GM19467 (cell line): ENCODE data around the gene PPP6R3.

Experiments
- ATAC-seq: cut with Tn5 transposase; IDR thresholded peaks from one replicate; pipeline ENCODE4 v1.9.1; 2021; ENCODE audit warnings: mild to moderate bottlenecking, moderate library complexity; ENCODE audit not compliant: unreplicated experiment

PPP6R3 gene

GRCh38 chr11:68661014-68661413, 200.5 kb downstream of the PPP6R3 start:
- ATAC-seq: no peak

- ATAC-seq: no peak
Measured at GRCh38 chr11:68661697-68662603, 201.4 kb downstream of the PPP6R3 start.

- no peak for ATAC-seq
Measured at GRCh38 chr11:68663482-68664010, 203.0 kb downstream of the PPP6R3 start.

GRCh38 chr11:68664141-68664540, 203.6 kb downstream of the PPP6R3 start:
- ATAC-seq: no peak

- ATAC-seq: no peak
Measured at GRCh38 chr11:68664906-68665305, 204.4 kb downstream of the PPP6R3 start.
